ENCODE results near the gene RETN.

RETN gene

GRCh38 chr19:7645163-7645562, 23.7 kb upstream of the RETN start:
- no peak overlapping the region for H2AFZ ChIP-seq (ENCODE audit: low read length)
- no peak overlapping the region for H3K4me2 ChIP-seq (ENCODE audit: low read depth, low read length)
- H3K27ac ChIP-seq (ENCODE audit: low read length), result no peak overlapping the region
- no peak for TF ChIP-seq EZH2 (optimal IDR thresholded peaks at IDR 0.05; ENCODE audit: low read depth, low read length)
- TF ChIP-seq EZH2phosphoT487 (IDR thresholded peaks at IDR 0.05; ENCODE audit: low read length), result no peak
- no peak for TF ChIP-seq CTCF (IDR thresholded peaks at IDR 0.05; ENCODE audit: low read length)
- H3K9me3 ChIP-seq (replicated peaks; ENCODE audit: insufficient read depth, low read length), result no peaks in the 10 kb centered on the region
- no peaks in the 10 kb centered on the region for H4K20me1 ChIP-seq (ENCODE audit: insufficient read depth, low read length)
- DNase-seq, result no peak
- H3K27me3 ChIP-seq (replicated peaks; ENCODE audit: insufficient read depth, low read length), result peaks cover 8% of the 10 kb centered on the region
- H3F3A ChIP-seq (ENCODE audit: insufficient read depth, low read length), result no peaks in the 10 kb centered on the region
- no peaks in the 10 kb centered on the region for H3K9me2 ChIP-seq (replicated peaks; ENCODE audit: insufficient read depth, low read length)
- no peaks in the 10 kb centered on the region for H3K79me2 ChIP-seq (ENCODE audit: low read length)
- no peaks in the 10 kb centered on the region for H3K36me3 ChIP-seq (replicated peaks; ENCODE audit: insufficient read depth, low read length)
- H3K4me1 ChIP-seq (ENCODE audit: low read length), result no peaks in the 10 kb centered on the region
- no peak overlapping the region for H3K9ac ChIP-seq (ENCODE audit: low read length)
- H3K4me3 ChIP-seq (ENCODE audit: low read length), result no peak overlapping the region

GRCh38 chr19:7645656-7646425, 23.0 kb upstream of the RETN start:
- no peak for DNase-seq
- H3K4me1 ChIP-seq (ENCODE audit: low read length), result no peaks in the 10 kb centered on the region
- no peaks in the 10 kb centered on the region for H4K20me1 ChIP-seq (ENCODE audit: insufficient read depth, low read length)
- no peaks in the 10 kb centered on the region for H3K36me3 ChIP-seq (replicated peaks; ENCODE audit: insufficient read depth, low read length)
- no peaks in the 10 kb centered on the region for H3K79me2 ChIP-seq (ENCODE audit: low read length)
- H3K9ac ChIP-seq (ENCODE audit: low read length), result no peak overlapping the region
- H3K9me2 ChIP-seq (replicated peaks; ENCODE audit: insufficient read depth, low read length), result no peaks in the 10 kb centered on the region
- H2AFZ ChIP-seq (ENCODE audit: low read length), result no peak overlapping the region
- TF ChIP-seq EZH2phosphoT487 (IDR thresholded peaks at IDR 0.05; ENCODE audit: low read length), result no peak
- H3K4me2 ChIP-seq (ENCODE audit: low read depth, low read length), result no peak overlapping the region
- no peaks in the 10 kb centered on the region for H3F3A ChIP-seq (ENCODE audit: insufficient read depth, low read length)
- no peak overlapping the region for H3K27ac ChIP-seq (ENCODE audit: low read length)
- no peaks in the 10 kb centered on the region for H3K9me3 ChIP-seq (replicated peaks; ENCODE audit: insufficient read depth, low read length)
- no peak overlapping the region for H3K4me3 ChIP-seq (ENCODE audit: low read length)
- peaks cover 15% of the 10 kb centered on the region for H3K27me3 ChIP-seq (replicated peaks; ENCODE audit: insufficient read depth, low read length)

- DNase-seq, result no peak
- no peaks in the 10 kb centered on the region for H3K9me2 ChIP-seq (replicated peaks; ENCODE audit: insufficient read depth, low read length)
Observed at GRCh38 chr19:7646426-7646700, 22.5 kb upstream of the RETN start.

More at GRCh38 chr19:7646426-7646700, 22.5 kb upstream of the RETN start:
- no peaks in the 10 kb centered on the region for H3K9me3 ChIP-seq (replicated peaks; ENCODE audit: insufficient read depth, low read length)
- peaks cover 20% of the 10 kb centered on the region for H3K27me3 ChIP-seq (replicated peaks; ENCODE audit: insufficient read depth, low read length)
- no peak for TF ChIP-seq EZH2 (optimal IDR thresholded peaks at IDR 0.05; ENCODE audit: low read depth, low read length)
- no peak for TF ChIP-seq CTCF (IDR thresholded peaks at IDR 0.05; ENCODE audit: low read length)
- TF ChIP-seq EZH2phosphoT487 (IDR thresholded peaks at IDR 0.05; ENCODE audit: low read length), result no peak
- no peaks in the 10 kb centered on the region for H3K79me2 ChIP-seq (ENCODE audit: low read length)
- no peak overlapping the region for H3K4me3 ChIP-seq (ENCODE audit: low read length)
- no peak overlapping the region for H3K9ac ChIP-seq (ENCODE audit: low read length)
- no peak overlapping the region for H3K27ac ChIP-seq (ENCODE audit: low read length)
- no peak overlapping the region for H3K4me2 ChIP-seq (ENCODE audit: low read depth, low read length)
- H4K20me1 ChIP-seq (ENCODE audit: insufficient read depth, low read length), result no peaks in the 10 kb centered on the region
- H3K36me3 ChIP-seq (replicated peaks; ENCODE audit: insufficient read depth, low read length), result no peaks in the 10 kb centered on the region
- no peaks in the 10 kb centered on the region for H3K4me1 ChIP-seq (ENCODE audit: low read length)
- no peak overlapping the region for H2AFZ ChIP-seq (ENCODE audit: low read length)
- no peaks in the 10 kb centered on the region for H3F3A ChIP-seq (ENCODE audit: insufficient read depth, low read length)

Measured in MM.1S (cell line).